NCI-H2029 (cell line): Measurements from ENCODE around the gene ENO1.

Source experiments
- DNase-seq: peaks from one replicate; lab custom pipeline; 2025; lab: John Stamatoyannopoulos, UW

The ENO1 gene

GRCh38 chr1:8870616-8871538, 7.6 kb downstream of the ENO1 start:
- no peak for DNase-seq

GRCh38 chr1:8870103-8870502, 8.4 kb downstream of the ENO1 start:
- DNase-seq = no peak

- no peak for DNase-seq
These were observed 10.5 kb downstream of the ENO1 start for GRCh38 chr1:8867878-8868567.

- DNase-seq = no peak
These were observed 11.6 kb downstream of the ENO1 start for GRCh38 chr1:8866792-8867415.

- no peak for DNase-seq
These were observed 12.2 kb downstream of the ENO1 start for GRCh38 chr1:8866173-8866791.

GRCh38 chr1:8864713-8865344, 13.7 kb downstream of the ENO1 start:
- DNase-seq = no peak

GRCh38 chr1:8863794-8864233, 14.7 kb downstream of the ENO1 start:
- DNase-seq = no peak

- DNase-seq = no peak
These were observed 15.3 kb downstream of the ENO1 start for GRCh38 chr1:8863138-8863537.

- no peak for DNase-seq
These were observed 16.0 kb downstream of the ENO1 start for GRCh38 chr1:8862528-8862927.

GRCh38 chr1:8860738-8861516, 17.6 kb downstream of the ENO1 start:
- DNase-seq = no peak

- DNase-seq = peak; percentile 5
These were observed 19.4 kb downstream of the ENO1 start for GRCh38 chr1:8858888-8859706.

GRCh38 chr1:8858112-8858668, 20.3 kb downstream of the ENO1 start:
- no peak for DNase-seq

- DNase-seq = no peak
These were observed 21.6 kb downstream of the ENO1 start for GRCh38 chr1:8856689-8857412.

- no peak for DNase-seq
These were observed 24.2 kb downstream of the ENO1 start for GRCh38 chr1:8854240-8854639.

- no peak for DNase-seq
These were observed 27.4 kb downstream of the ENO1 start for GRCh38 chr1:8851060-8851459.

GRCh38 chr1:8848663-8849386, 29.7 kb downstream of the ENO1 start:
- DNase-seq = peak; percentile 94

- DNase-seq = peak; percentile 66
These were observed 30.5 kb downstream of the ENO1 start for GRCh38 chr1:8847990-8848389.

- DNase-seq = peak; percentile 20
These were observed 32.2 kb downstream of the ENO1 start for GRCh38 chr1:8846263-8846662.
